ENCODE data around the gene PSMD3.

GRCh38 chr17:39971076-39971603 is 9.5 kb upstream of the PSMD3 start:
- TF ChIP-seq, protein P1, sequence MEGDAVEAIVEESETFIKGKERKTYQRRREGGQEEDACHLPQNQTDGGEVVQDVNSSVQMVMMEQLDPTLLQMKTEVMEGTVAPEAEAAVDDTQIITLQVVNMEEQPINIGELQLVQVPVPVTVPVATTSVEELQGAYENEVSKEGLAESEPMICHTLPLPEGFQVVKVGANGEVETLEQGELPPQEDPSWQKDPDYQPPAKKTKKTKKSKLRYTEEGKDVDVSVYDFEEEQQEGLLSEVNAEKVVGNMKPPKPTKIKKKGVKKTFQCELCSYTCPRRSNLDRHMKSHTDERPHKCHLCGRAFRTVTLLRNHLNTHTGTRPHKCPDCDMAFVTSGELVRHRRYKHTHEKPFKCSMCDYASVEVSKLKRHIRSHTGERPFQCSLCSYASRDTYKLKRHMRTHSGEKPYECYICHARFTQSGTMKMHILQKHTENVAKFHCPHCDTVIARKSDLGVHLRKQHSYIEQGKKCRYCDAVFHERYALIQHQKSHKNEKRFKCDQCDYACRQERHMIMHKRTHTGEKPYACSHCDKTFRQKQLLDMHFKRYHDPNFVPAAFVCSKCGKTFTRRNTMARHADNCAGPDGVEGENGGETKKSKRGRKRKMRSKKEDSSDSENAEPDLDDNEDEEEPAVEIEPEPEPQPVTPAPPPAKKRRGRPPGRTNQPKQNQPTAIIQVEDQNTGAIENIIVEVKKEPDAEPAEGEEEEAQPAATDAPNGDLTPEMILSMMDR (conservative IDR thresholded peaks at IDR 0.05; ENCODE audit: low read depth, low read length): no peak
- no peak for TF ChIP-seq POLR2A (IDR thresholded peaks at IDR 0.05; ENCODE audit: low read depth, low read length)
- TF ChIP-seq RAD21 (IDR thresholded peaks at IDR 0.05; ENCODE audit: low read length): no peak
- no peak for TF ChIP-seq RFX5 (IDR thresholded peaks at IDR 0.05; ENCODE audit: low read depth, low read length)
- no peak for TF ChIP-seq SMC3 (IDR thresholded peaks at IDR 0.05; ENCODE audit: low read depth, low read length)
- TF ChIP-seq, protein P2, sequence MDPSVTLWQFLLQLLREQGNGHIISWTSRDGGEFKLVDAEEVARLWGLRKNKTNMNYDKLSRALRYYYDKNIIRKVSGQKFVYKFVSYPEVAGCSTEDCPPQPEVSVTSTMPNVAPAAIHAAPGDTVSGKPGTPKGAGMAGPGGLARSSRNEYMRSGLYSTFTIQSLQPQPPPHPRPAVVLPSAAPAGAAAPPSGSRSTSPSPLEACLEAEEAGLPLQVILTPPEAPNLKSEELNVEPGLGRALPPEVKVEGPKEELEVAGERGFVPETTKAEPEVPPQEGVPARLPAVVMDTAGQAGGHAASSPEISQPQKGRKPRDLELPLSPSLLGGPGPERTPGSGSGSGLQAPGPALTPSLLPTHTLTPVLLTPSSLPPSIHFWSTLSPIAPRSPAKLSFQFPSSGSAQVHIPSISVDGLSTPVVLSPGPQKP (IDR thresholded peaks at IDR 0.05; ENCODE audit: borderline replicate concordance, low read depth, low read length): no peak
- TF ChIP-seq BHLHE40 (IDR thresholded peaks at IDR 0.05; ENCODE audit: low read depth, low read length): no peak
- no peak for TF ChIP-seq CHD1 (IDR thresholded peaks at IDR 0.05; ENCODE audit: low read depth, low read length)
- TF ChIP-seq USF2 (IDR thresholded peaks at IDR 0.05; ENCODE audit: low read depth, low read length): no peak
- no peak for TF ChIP-seq MAZ (IDR thresholded peaks at IDR 0.05; ENCODE audit: borderline replicate concordance, low read depth, low read length)
- TF ChIP-seq CEBPB (IDR thresholded peaks at IDR 0.05; ENCODE audit: low read depth, low read length): no peak
- no peak for TF ChIP-seq MXI1 (IDR thresholded peaks at IDR 0.05; ENCODE audit: borderline replicate concordance, low read depth, low read length)
- no peak for TF ChIP-seq RCOR1 (IDR thresholded peaks at IDR 0.05; ENCODE audit: insufficient replicate concordance, low read length)
- no peak for TF ChIP-seq MAFK (IDR thresholded peaks at IDR 0.05; ENCODE audit: low read depth, low read length)
